Activated gamma-delta T cell treated with Interleukin-2 at 50 U/mL for 16 hours (primary cell): ENCODE results near the gene GRID1.

ENCODE experiments used
- DNase-seq: peaks from one replicate; pipeline ENCODE4 v3.0.0-alpha.2; 2020

Gene GRID1

GRCh38 chr10:86334488-86335085, 32.0 kb downstream of the GRID1 start:
- DNase-seq, result no peak

DNA sequence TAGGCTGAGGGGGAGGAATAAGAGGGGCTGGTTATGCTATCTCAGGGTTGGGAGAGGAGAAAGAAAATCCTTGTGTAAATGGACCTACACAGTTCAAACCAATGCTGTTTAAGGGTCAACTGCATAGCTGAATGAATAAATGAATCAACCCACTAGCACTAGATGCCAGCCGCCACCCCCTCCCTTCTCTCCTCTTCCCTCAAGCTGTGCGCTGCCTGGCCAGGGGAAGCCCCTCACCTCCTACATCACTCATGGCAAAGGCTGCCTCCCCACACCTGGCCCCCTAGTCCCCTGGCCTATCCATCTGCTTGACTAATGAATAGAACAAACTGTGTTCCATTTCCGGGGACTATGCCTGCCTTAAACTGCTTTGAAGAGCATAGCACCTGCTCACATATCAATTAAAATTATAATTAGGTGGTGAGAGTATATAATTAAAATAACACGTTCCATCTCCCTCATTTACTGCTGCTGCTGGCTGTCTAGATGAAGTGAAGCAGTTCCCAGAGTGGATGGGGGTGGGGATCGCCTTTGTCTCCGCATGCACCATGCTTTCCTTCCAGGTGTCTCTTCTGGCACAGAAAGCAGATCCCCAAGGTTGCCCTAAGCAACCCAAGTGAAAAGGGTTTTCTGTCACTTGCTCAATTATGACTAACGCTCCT, 32.6 kb downstream of the GRID1 start:
- no peak for DNase-seq

- no peak for DNase-seq
Measured at GRCh38 chr10:86331861-86332260, 34.7 kb downstream of the GRID1 start.

- no peak for DNase-seq
Measured at GRCh38 chr10:86330778-86331763, 35.5 kb downstream of the GRID1 start.

DNA sequence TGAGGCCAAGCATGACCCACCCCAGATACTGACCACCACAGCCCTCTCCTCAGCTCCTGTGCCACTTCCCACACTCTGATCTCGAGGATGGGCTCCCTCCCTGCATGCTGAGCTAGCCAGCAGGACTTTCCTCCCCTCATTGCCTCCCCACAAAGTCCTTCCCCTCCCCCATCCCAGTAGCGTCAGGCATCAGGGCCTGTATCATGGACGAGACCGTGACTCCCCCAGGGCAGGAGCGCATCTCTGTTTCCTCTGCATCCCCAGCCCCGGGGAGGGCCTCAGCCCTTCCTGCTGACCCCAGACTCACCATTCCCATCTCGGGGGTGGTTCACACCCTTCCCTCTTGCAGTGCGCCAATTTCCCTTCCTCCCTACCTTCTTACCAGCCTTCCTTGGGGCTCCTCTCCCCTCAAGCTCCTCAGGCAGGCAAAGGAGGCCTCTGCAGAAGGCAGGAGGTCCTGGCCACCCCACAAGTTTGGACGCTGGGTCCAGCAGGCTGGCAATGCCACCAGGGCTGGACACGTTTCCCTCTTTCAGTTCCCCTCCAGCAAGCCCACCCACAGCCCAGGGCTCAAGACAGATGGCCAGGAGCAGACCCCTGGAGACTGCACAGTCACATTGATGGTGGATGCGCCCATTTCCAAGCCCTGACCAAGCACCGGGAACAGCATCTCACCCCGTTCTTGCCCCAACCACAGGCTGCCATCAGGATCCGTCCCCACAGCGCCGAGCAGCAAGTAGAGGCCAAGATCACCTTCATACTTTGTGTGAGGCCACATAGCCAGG, 36.5 kb downstream of the GRID1 start:
- no peak for DNase-seq

- DNase-seq, result no peak
Measured at GRCh38 chr10:86329093-86329710, 37.4 kb downstream of the GRID1 start.

- DNase-seq, result no peak
Measured at GRCh38 chr10:86327954-86328725, 38.5 kb downstream of the GRID1 start.

DNA sequence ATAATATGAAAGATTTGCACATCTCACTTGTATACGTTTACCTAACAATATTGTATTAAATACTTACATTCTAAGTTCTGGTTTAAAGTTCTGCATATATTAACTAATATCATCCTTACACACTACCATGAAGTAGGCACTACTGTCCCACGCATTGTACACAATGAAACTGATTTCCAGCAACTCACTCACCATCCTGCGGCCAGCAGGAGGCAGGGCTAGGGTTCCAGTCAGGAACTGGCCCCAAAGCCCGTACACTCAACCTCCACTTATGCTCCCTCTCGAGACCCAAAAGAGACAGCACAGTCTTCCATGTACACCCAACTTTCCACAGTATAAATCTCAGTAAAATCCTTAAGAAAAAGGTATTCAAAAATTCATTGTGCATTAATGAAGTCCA, 41.4 kb downstream of the GRID1 start:
- DNase-seq, result no peak

DNA sequence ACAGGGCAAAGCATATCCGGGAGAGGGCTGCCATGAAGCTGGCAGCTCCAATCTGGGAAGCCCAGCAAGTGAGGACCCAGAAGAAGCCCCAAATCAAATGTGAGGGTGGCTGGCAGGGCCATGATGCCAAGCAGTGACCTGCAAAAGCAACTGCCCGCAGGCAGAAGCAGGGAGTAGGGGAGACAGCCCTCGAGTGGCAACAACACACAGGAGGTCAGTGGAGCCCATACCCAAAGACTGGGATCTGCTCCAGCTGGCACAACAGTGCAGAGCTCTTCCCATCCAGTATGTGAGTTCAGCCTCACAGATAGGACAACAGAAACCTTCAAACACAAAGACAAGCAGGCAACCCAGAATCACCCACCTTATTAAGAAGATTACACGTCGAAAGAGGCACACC, 45.0 kb downstream of the GRID1 start:
- DNase-seq, result no peak

- DNase-seq, result no peak
Measured at GRCh38 chr10:86319676-86320075, 46.9 kb downstream of the GRID1 start.

- DNase-seq, result no peak
Measured at GRCh38 chr10:86317949-86318725, 48.5 kb downstream of the GRID1 start.

- no peak for DNase-seq
Measured at GRCh38 chr10:86316990-86317389, 49.6 kb downstream of the GRID1 start.

- DNase-seq, result no peak
Measured at GRCh38 chr10:86316274-86316835, 50.2 kb downstream of the GRID1 start.

DNA sequence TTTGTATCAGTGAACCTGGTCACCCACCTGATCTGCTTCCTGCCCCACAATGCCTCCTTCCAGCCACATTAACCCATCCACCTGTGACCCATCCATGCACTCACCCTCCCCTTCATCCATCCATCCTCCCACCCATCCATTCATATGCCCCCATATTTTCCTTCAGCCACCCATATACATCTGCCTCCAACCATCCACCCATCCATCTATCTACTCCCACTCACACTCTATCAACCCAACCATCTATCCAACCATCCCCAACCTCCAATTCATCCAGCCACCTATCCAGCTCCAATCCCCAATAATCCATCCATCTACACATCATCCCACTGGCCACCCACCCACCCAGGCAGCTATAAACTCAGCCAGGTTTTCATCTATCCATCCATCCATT, 51.0 kb downstream of the GRID1 start:
- no peak for DNase-seq

DNA sequence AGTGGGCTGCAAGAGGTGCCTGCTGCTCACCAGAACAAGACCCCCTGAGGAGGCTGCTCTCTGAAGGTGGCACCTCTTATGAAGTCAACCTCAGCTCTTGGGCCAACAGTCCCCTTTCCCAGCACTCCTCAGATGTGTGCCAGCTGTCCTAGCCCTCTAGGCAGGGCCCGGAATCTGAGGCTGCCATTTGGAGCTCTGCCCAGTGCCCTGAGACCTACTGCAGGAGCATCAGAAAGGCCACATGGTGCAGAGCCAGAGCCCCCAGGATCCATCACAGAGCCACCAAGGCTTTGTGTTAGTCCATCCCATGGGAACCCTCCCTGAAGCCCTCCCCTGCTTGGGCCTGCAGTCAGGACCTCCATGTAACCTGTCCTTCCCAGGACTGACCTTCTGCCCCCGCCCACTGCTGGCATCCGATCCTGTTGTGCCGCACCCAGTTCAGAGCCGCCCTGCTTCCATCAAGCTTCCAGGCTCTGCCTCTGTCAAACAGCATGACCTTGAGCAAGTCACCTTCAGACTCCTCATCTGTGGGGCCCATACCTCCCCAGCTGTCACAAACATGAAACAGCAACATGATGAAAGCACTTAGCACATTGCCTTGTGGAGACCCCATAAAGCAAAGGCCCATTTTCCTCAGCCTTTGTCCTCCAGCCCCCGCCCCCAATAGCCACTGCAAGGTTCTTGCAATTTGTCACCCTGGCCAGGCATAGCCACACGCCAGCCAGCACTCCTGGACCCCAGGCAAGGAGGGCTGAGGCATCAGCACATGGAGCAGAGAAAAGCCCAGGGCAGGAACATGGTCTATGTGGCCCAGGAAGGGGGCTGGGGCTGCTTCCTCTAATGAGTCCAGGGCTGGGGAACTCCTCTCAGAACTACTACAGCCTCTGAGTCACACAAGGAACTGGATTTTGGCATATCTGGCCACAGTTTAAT, 51.7 kb downstream of the GRID1 start:
- DNase-seq, result no peak

DNA sequence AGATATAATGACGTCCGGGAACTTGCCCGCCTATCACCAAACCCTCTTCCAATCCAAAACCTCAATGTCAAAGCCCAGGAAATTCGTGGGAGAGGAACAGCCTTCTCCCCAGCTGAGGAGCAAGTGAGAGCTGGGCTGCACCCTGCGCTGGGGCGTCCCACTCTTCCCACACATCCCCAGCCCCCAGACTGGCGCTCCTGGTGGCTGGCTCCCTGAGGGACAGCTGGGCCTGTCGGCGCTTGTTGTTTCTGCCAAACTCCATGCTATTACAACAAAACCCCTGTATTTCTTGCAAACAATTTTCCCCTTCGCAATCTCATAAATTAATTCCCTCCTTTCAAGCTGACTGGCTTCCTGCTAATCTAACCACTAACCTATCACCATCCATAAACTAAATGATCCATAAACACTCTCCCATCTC, 53.0 kb downstream of the GRID1 start:
- DNase-seq, result no peak

DNA sequence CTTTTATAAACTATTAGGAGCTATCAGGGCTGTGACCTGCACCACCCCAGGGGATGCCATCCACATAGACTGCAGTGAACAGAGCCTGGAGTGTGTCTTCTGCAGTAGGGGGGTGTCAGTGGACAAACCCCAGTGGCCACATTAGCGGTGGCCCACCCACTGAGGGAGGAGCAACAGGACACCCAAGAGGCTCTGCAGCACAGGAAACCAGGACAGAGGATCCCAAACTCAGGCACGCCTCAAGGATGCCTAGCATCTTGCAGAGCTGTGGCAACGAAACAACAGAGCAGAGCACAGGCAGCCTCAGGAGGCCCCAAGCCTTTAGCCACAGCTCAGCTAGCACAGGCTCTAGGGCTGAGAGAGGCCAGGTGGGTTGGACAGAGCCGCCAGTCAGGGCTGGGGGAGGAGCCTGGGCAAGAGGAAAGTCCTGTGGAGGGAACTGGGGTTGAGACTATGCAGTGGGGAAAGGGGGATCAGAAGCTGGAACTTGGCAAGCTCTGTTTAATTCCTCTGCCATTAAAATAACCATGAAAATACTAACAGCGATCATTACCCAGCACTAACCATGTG, 53.8 kb downstream of the GRID1 start:
- no peak for DNase-seq

- no peak for DNase-seq
Measured at GRCh38 chr10:86311906-86312305, 54.7 kb downstream of the GRID1 start.

DNA sequence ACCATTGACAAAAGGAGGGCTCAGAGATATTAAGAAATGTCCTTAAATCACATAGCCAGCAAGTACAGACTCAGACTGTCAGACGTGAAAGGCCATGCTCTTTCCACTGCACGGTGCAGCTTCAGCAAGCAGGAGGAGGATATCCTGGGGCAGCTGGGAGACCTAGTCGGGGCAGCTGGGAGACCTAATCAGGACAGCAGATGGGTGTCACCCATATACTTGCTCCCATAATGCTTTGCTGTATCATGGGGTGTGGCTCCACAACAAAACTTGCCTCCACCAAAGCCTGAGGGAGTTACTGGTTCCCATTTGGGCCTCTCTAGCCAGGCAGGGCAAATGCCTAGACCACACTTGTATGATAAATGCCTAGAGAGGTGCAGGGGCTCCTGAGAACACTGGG, 55.4 kb downstream of the GRID1 start:
- DNase-seq, result no peak
